H1 (cell line): ENCODE results near the gene GSE1. TPM values are rescaled to one million over a fixed set of nuclear protein-coding genes. Genes with fewer than 3 reads are reported as not detected.

Experiments
- CTCF ChIA-PET: fragments of 300-600 bp; sonication (Branson Sonifier 250); formaldehyde crosslinking; loops from one replicate; lab custom pipeline; 2021; ENCODE audit not compliant: partially characterized antibody; lab: Charles Lee
- POLR2A ChIA-PET: fragments of 300-600 bp; sonication (Branson Sonifier 250); formaldehyde crosslinking; loops from one replicate; lab custom pipeline; 2021; ENCODE audit warnings: inconsistent platforms; ENCODE audit not compliant: partially characterized antibody; lab: Charles Lee
- DNase-seq, 2 experiments: peaks; one replicate each; pipeline versions ENCODE4 v3.0.0 to v3.0.0-alpha.2; 2010 to 2022; ENCODE audit warnings: low spot score in 2 of 2, low read depth in 1 of 2, mixed read lengths in 1 of 2
- FAIRE-seq: peaks from 2 replicates; lab custom pipeline; 2011; peaks lifted over from hg19 to GRCh38; lab: Jason Lieb, UNC
- H2AFZ ChIP-seq: 2 replicates; pipeline ENCODE4 v1.8.1; 2012; ENCODE audit warnings: low read length, inconsistent platforms
- H2AK5ac ChIP-seq: 2 replicates; pipeline ENCODE4 v1.6.1; 2013; ENCODE audit warnings: low read depth, low read length
- H2BK120ac ChIP-seq: replicated peaks from 2 replicates; pipeline ENCODE3; 2013; ENCODE audit warnings: low read depth, low read length, inconsistent platforms
- H2BK12ac ChIP-seq: 2 replicates; pipeline ENCODE4 v1.6.1; 2013; ENCODE audit warnings: low read depth, low read length
- H2BK15ac ChIP-seq: 2 replicates; pipeline ENCODE4 v1.6.1; 2013; ENCODE audit warnings: low read length
- H2BK20ac ChIP-seq: 2 replicates; pipeline ENCODE4 v1.6.1; 2013; ENCODE audit warnings: low read length
- H2BK5ac ChIP-seq: 2 replicates; pipeline ENCODE4 v1.6.1; 2013; ENCODE audit warnings: low read depth, low read length
- H3K14ac ChIP-seq: 2 replicates; pipeline ENCODE4 v1.6.1; 2013; ENCODE audit warnings: inconsistent platforms; ENCODE audit not compliant: insufficient read length
- H3K18ac ChIP-seq: 2 replicates; pipeline ENCODE4 v1.6.1; 2013; ENCODE audit warnings: low read length; ENCODE audit errors: extremely low read depth
- H3K23ac ChIP-seq: 2 replicates; pipeline ENCODE4 v1.6.1; 2013; ENCODE audit warnings: inconsistent platforms; ENCODE audit not compliant: insufficient read length
- H3K23me2 ChIP-seq: 2 replicates; pipeline ENCODE4 v1.6.1; 2013; ENCODE audit warnings: low read depth, low read length
- H3K27ac ChIP-seq: 2 replicates; pipeline ENCODE4 v1.6.1; 2011; ENCODE audit warnings: low read depth, low read length, inconsistent platforms
- H3K27me3 ChIP-seq, 4 experiments: replicated peaks in 1 of 4; 1 replicate in 1 of 4; 2 replicates in 3 of 4; pipeline versions ENCODE4 v1.6.1 to v1.8.1; 2011 to 2013; ENCODE audit warnings: low read length in 3 of 4, mild to moderate bottlenecking in 3 of 4, inconsistent platforms in 2 of 4, mixed read lengths in 2 of 4, moderate library complexity in 1 of 4; ENCODE audit not compliant: control insufficient read depth in 3 of 4, insufficient read depth in 3 of 4; ENCODE audit errors: extremely low read depth in 1 of 4
- H3K36me3 ChIP-seq, 4 experiments: 2 replicates each; pipeline versions ENCODE4 v1.6.1 to v1.8.1; 2011 to 2013; ENCODE audit warnings: mild to moderate bottlenecking in 4 of 4, low read length in 3 of 4, moderate library complexity in 2 of 4, control low read depth in 1 of 4, inconsistent platforms in 1 of 4; ENCODE audit not compliant: insufficient read depth in 4 of 4, control insufficient read depth in 2 of 4
- H3K4ac ChIP-seq: replicated peaks from 2 replicates; pipeline ENCODE3; 2013; ENCODE audit warnings: low read length, low read depth, mixed read lengths, inconsistent platforms; ENCODE audit not compliant: insufficient read length
- H3K4me1 ChIP-seq, 4 experiments: replicated peaks in 1 of 4; 1 replicate in 1 of 4; 2 replicates in 3 of 4; pipeline versions ENCODE4 v1.6.1 to v1.8.1; 2011 to 2013; ENCODE audit warnings: low read length in 3 of 4, inconsistent platforms in 2 of 4, mixed read lengths in 1 of 4; ENCODE audit not compliant: insufficient read depth in 4 of 4, control insufficient read depth in 3 of 4
- H3K4me2 ChIP-seq, 2 experiments: 2 replicates each; pipeline versions ENCODE4 v1.6.1 to v1.8.1; 2011 to 2013; ENCODE audit warnings: low read depth in 2 of 2, low read length in 2 of 2, control low read depth in 1 of 2, inconsistent platforms in 1 of 2, mild to moderate bottlenecking in 1 of 2; ENCODE audit not compliant: insufficient read depth in 1 of 2
- H3K4me3 ChIP-seq, 4 experiments: fragments of 200-600, 300-600 bp in 1 of 4; sonication (generic), shearing (Covaris generic), sonication (Bioruptor Twin) in 1 of 4; 2 replicates each; pipeline versions ENCODE4 v1.5.1 to v1.8.1; 2011 to 2016; ENCODE audit warnings: low read length in 4 of 4, low read depth in 3 of 4, control low read depth in 2 of 4, inconsistent platforms in 2 of 4, mild to moderate bottlenecking in 2 of 4, mixed read lengths in 1 of 4, moderate library complexity in 1 of 4; ENCODE audit not compliant: insufficient read depth in 2 of 4; ENCODE audit errors: extremely low read depth in 1 of 4
- H3K56ac ChIP-seq: replicated peaks from 2 replicates; pipeline ENCODE3; 2013; ENCODE audit warnings: low read depth, mild to moderate bottlenecking, mixed read lengths, low read length, inconsistent platforms; ENCODE audit not compliant: insufficient read length
- H3K79me1 ChIP-seq: 2 replicates; pipeline ENCODE4 v1.6.1; 2013; ENCODE audit warnings: low read depth, low read length, control low read depth
- H3K79me2 ChIP-seq, 2 experiments: 2 replicates each; pipeline versions ENCODE4 v1.6.1 to v1.8.1; 2012 to 2013; ENCODE audit warnings: low read length in 2 of 2, mild to moderate bottlenecking in 2 of 2, inconsistent platforms in 1 of 2; ENCODE audit not compliant: insufficient read depth in 2 of 2, control insufficient read depth in 1 of 2
- H3K9ac ChIP-seq, 4 experiments: replicated peaks in 1 of 4; 1 replicate in 1 of 4; 2 replicates in 3 of 4; pipeline versions ENCODE4 v1.6.1 to v1.8.1; 2011 to 2013; ENCODE audit warnings: low read depth in 3 of 4, low read length in 3 of 4, control low read depth in 2 of 4, mild to moderate bottlenecking in 2 of 4, moderate library complexity in 2 of 4, inconsistent platforms in 1 of 4; ENCODE audit errors: extremely low read depth in 1 of 4
- H3K9me3 ChIP-seq, 2 experiments: 2 replicates each; pipeline versions ENCODE4 v1.6.1 to v1.8.1; 2012 to 2013; ENCODE audit warnings: mild to moderate bottlenecking in 2 of 2, moderate library complexity in 2 of 2, control low read depth in 1 of 2, inconsistent platforms in 1 of 2, low read depth in 1 of 2, low read length in 1 of 2, mixed read lengths in 1 of 2; ENCODE audit not compliant: insufficient read depth in 2 of 2
- H4K20me1 ChIP-seq, 2 experiments: replicated peaks in 1 of 2; 2 replicates each; pipeline versions ENCODE3 to v1.8.1; 2011 to 2013; ENCODE audit warnings: inconsistent platforms in 2 of 2, low read length in 2 of 2, mild to moderate bottlenecking in 1 of 2; ENCODE audit not compliant: insufficient read depth in 2 of 2, control insufficient read depth in 1 of 2
- H4K5ac ChIP-seq: 2 replicates; pipeline ENCODE4 v1.6.1; 2013; ENCODE audit warnings: low read length, low read depth, mixed read lengths, inconsistent platforms; ENCODE audit not compliant: insufficient read length
- H4K8ac ChIP-seq: 2 replicates; pipeline ENCODE4 v1.8.0; 2013; ENCODE audit warnings: mild to moderate bottlenecking, moderate library complexity, low read length, inconsistent platforms; ENCODE audit not compliant: insufficient read depth; ENCODE audit errors: extremely low read depth
- H4K91ac ChIP-seq: replicated peaks from 2 replicates; pipeline ENCODE3; 2013; ENCODE audit warnings: low read length, mixed read lengths, inconsistent platforms; ENCODE audit not compliant: insufficient read length
- RBBP5 ChIP-seq: IDR thresholded peaks from 2 replicates; pipeline ENCODE4 v1.7.1; 2012; ENCODE audit warnings: low read depth, mild to moderate bottlenecking, inconsistent platforms, low read length, moderate library complexity, borderline replicate concordance
- WGBS, 2 experiments: shearing (Covaris generic) in 1 of 2; methylation state at CpG; one replicate each; pipeline versions ENCODE4 v1.1.6 to v1.1.7; 2013 to 2015; ENCODE audit warnings: low lambda C conversion rate in 2 of 2, mixed read lengths in 2 of 2, inconsistent platforms in 1 of 2, low coverage in 1 of 2, missing lambda C conversion rate in 1 of 2; ENCODE audit not compliant: insufficient replicate concordance in 2 of 2, insufficient coverage in 1 of 2, insufficient read length in 1 of 2; ENCODE audit errors: extremely low coverage in 1 of 2, missing lambda C conversion rate in 1 of 2; 5-methylcytosine and 5-hydroxymethylcytosine counted together
- polyA plus RNA-seq, 7 experiments: library from polyadenylated mRNA; depleted of rRNA in 3 of 7; stranded (reverse) in 5 of 7; unstranded in 2 of 7; fragments of >200 nt in 5 of 7; fragments of 200-250 nt in 2 of 7; gene quantifications; 1 replicate in 5 of 7; 2 replicates in 1 of 7; 4 replicates in 1 of 7; pipeline versions ENCODE4 v1.2.1 to v1.2.3, GENCODE V29; 2011 to 2013; ENCODE audit warnings: missing spikeins in 2 of 7, mixed read lengths in 2 of 7
- total RNA-seq: library from RNA; stranded (reverse); fragmentation: NEBNext Ultra II Directional; extraction: Animal tissue kit (Norgen Biotek cat#: 25700); gene quantifications from 2 replicates; pipeline ENCODE4 v1.2.1, GENCODE V29; 2021

Gene GSE1
- total and polyA plus RNA-seq, 2 of the 8 experiments (the other 6 are each of a cell fraction or from before 2014, with no cell fraction given), result 26.0 to 65.6 TPM

GRCh38 chr16:85668676-85669424 is 55.7 kb downstream of the GSE1 start:
- Histone ChIP-seq H4K20me1 (peaks cover 5 to 22% of the 10 kb centered on the region in 2 experiments), H3K18ac (no peak overlapping the region), H2BK5ac (no peak overlapping the region), H3K9me3 (no peaks in the 10 kb centered on the region), H3K4me2 (no peak overlapping the region), H3K14ac (no peak overlapping the region), H3K4me3 (no peak overlapping the region), H3K27ac (no peak overlapping the region), H2BK12ac (no peak overlapping the region), H2AFZ (no peak overlapping the region), H3K4ac (no peak overlapping the region), H3K4me1 (no peaks in the 10 kb centered on the region), H3K27me3 (no peaks in the 10 kb centered on the region), H4K5ac (no peak overlapping the region), H3K79me2 (no peaks in the 10 kb centered on the region), H3K9ac (no peak overlapping the region), H2BK20ac (no peak overlapping the region), H2BK15ac (no peak overlapping the region), H4K8ac (no peak overlapping the region), H3K23me2 (no peaks in the 10 kb centered on the region), H3K36me3 (peaks cover 53 to 98% (median 81%) of the 10 kb centered on the region in 4 experiments), H3K56ac (no peak overlapping the region), H4K91ac (no peak overlapping the region), H3K79me1 (peaks cover 3% of the 10 kb centered on the region), H2AK5ac (no peak overlapping the region), H2BK120ac (no peak overlapping the region), H3K23ac (no peak overlapping the region)
- 90% methylated on average over 10 of the region's 10 CpGs; no CpG with 5 or more reads in 1 of the 2 experiments for WGBS, 2 experiments
- ChIA-PET CTCF (interaction anchor here (1.7 to 16.9 kb wide), 3 partner anchors 10 to 50 kb away, joined by 8 to 248 read pairs (median 9); no protein-coding TSS in a partner anchor), POLR2A (interaction anchor here (1.3 to 2.9 kb wide), 3 partner anchors 10 to 14 kb away, joined by 4 to 10 read pairs (median 9); no protein-coding TSS in a partner anchor)
- TF ChIP-seq RBBP5, result no peak
- DNase-seq (no peak), FAIRE-seq (no peak)
